DND-41 (cell line): Measurements from ENCODE around the gene ZG16B.

Source experiments
- EZH2 ChIP-seq: IDR thresholded peaks from 3 replicates; pipeline ENCODE4 v1.6.1; 2012; ENCODE audit warnings: borderline replicate concordance, low read depth, mild to moderate bottlenecking, moderate library complexity, low read length, inconsistent platforms; ENCODE audit not compliant: severe bottlenecking
- TF ChIP-seq, protein P1 (sequence below): IDR thresholded peaks from 2 replicates; pipeline ENCODE4 v1.5.1; 2012; ENCODE audit warnings: borderline replicate concordance, low read length, moderate library complexity, mild to moderate bottlenecking; ENCODE audit not compliant: poor library complexity, severe bottlenecking; ENCODE audit errors: extremely low read depth

DNA sequence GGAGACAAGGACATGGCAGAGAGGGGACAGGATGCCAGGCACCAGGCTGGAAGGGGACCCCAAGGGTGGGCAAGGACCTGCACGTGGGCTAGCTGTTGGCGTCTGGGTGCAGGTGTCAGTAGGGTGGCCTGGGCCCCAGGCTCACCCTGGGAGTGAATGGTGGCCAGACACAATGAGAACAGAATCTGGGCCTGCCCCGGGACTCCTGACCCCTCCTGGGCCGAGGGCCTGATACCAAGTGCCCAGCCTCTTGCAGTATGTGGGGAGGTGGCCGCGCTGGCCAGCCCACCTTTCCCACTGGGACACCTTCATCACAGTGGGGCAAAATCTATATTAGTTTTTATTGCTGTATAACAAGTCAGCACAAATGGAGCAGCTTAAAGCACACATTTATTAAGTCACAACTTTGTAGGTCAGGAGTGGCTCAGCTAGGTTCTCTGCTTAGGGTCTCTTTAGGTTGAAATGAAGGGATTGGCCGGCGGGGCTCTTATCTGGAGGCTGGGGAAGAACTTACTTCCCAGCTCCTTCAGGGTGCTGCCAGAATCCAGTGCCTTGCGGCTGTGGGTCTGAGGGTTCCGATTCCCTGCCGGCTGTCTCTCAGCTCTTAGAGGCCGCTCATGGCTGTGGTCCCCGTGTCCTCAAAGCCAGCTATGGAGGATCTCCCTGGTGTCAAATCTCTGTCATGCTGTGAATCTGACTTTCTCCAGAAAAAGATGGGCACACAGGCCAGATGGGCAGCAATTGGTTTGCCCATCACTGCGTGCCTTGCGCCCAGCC is 46.3 kb upstream of the ZG16B start:
- TF ChIP-seq, protein P1, sequence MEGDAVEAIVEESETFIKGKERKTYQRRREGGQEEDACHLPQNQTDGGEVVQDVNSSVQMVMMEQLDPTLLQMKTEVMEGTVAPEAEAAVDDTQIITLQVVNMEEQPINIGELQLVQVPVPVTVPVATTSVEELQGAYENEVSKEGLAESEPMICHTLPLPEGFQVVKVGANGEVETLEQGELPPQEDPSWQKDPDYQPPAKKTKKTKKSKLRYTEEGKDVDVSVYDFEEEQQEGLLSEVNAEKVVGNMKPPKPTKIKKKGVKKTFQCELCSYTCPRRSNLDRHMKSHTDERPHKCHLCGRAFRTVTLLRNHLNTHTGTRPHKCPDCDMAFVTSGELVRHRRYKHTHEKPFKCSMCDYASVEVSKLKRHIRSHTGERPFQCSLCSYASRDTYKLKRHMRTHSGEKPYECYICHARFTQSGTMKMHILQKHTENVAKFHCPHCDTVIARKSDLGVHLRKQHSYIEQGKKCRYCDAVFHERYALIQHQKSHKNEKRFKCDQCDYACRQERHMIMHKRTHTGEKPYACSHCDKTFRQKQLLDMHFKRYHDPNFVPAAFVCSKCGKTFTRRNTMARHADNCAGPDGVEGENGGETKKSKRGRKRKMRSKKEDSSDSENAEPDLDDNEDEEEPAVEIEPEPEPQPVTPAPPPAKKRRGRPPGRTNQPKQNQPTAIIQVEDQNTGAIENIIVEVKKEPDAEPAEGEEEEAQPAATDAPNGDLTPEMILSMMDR = no peak
- TF ChIP-seq EZH2 = no peak
